Activated CD4-positive, alpha-beta T cell treated with anti-CD3 and anti-CD28 coated beads for 36 hours (primary cell): ENCODE results near the gene TMUB1. TPM values are rescaled to one million over a fixed set of nuclear protein-coding genes. Genes with fewer than 3 reads are reported as not detected.

Source experiments
- ATAC-seq: fragments of 200-7000 bp; cut with Tn5 transposase; one replicate; pipeline ENCODE4 v1.10.0; 2021; ENCODE audit warnings: mild to moderate bottlenecking, moderate library complexity
- CTCF ChIA-PET: fragments of 350-600 bp; sonication (Branson Sonifier 250); formaldehyde crosslinking; loops from one replicate; lab custom pipeline; 2021; ENCODE audit warnings: antibody characterized with exemption; lab: Charles Lee
- POLR2A ChIA-PET: fragments of 350-600 bp; sonication (Branson Sonifier 250); formaldehyde crosslinking; loops from one replicate; lab custom pipeline; 2021; ENCODE audit warnings: antibody characterized with exemption, inconsistent platforms; lab: Charles Lee
- DNase-seq: peaks from one replicate; pipeline ENCODE4 v3.0.0-alpha.2; 2020
- H3K27ac Mint-ChIP-seq: one replicate; pipeline ENCODE4 v1.8.0; 2021; ENCODE audit warnings: mixed read lengths
- H3K27me3 Mint-ChIP-seq: one replicate; pipeline ENCODE4 v1.8.0; 2021; ENCODE audit warnings: mixed read lengths
- H3K36me3 Mint-ChIP-seq: one replicate; pipeline ENCODE4 v1.8.0; 2021; ENCODE audit warnings: low read depth, mixed read lengths
- H3K4me1 Mint-ChIP-seq: one replicate; pipeline ENCODE4 v1.8.0; 2021; ENCODE audit warnings: mixed read lengths
- H3K4me3 Mint-ChIP-seq: one replicate; pipeline ENCODE4 v1.8.0; 2021; ENCODE audit warnings: mild to moderate bottlenecking, moderate library complexity, mixed read lengths
- H3K9me3 Mint-ChIP-seq: one replicate; pipeline ENCODE4 v1.8.0; 2021; ENCODE audit warnings: low read depth, mixed read lengths
- intact Hi-C, 2 experiments: fragments of 100-400 bp; cut with DNase I in 1 of 2; cut with micrococcal nuclease in 1 of 2; formaldehyde crosslinking; loops; one replicate each; pipeline versions ENCODE4 v1.14.2 to v1.15.1; 2022 to 2024; cut with DNase I, micrococcal nuclease
- total RNA-seq, 2 experiments: library from RNA; stranded (reverse); gene quantifications; one replicate each; pipeline ENCODE4 v1.2.3, GENCODE V29; 2021

The TMUB1 gene, protein sequence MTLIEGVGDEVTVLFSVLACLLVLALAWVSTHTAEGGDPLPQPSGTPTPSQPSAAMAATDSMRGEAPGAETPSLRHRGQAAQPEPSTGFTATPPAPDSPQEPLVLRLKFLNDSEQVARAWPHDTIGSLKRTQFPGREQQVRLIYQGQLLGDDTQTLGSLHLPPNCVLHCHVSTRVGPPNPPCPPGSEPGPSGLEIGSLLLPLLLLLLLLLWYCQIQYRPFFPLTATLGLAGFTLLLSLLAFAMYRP
- total RNA-seq: 10 to 100 TPM; 54.0 to 67.7 TPM

- H3K4me1 Mint-ChIP-seq: peaks cover 48% of the 10 kb centered on the region
- CTCF ChIA-PET: interaction anchor here (0.6 to 1.2 kb wide), 4 partner anchors 11 to 568 kb away, joined by 3 read pairs; no protein-coding TSS in a partner anchor
Measured at GRCh38 chr7:151083071-151083823, at the start of gene TMUB1. Gene TMUB1, minus strand, starts transcription at chr7:151083493. Its CDS starts 930 bp downstream, at chr7:151082563.

GRCh38 chr7:151132461-151133205 lies 49.3 kb upstream of the TMUB1 start:
- Mint-ChIP-seq H3K36me3 (peaks cover 3% of the 10 kb centered on the region), H3K9me3 (no peaks in the 10 kb centered on the region), H3K27ac (no peak overlapping the region), H3K4me3 (no peak overlapping the region), H3K4me1 (no peaks in the 10 kb centered on the region), H3K27me3 (no peaks in the 10 kb centered on the region)
- intact Hi-C loops: no loop called here
- no peak for DNase-seq
- ATAC-seq: no peak
- CTCF ChIA-PET: no interaction called here
- POLR2A ChIA-PET: no interaction called here

More at GRCh38 chr7:151083071-151083823, at the start of gene TMUB1:
- Mint-ChIP-seq H3K4me3 (peak within 1 kb of the TSS; percentile 94), H3K36me3 (peaks cover 13% of the 10 kb centered on the region), H3K27me3 (peaks cover 7% of the 10 kb centered on the region), H3K27ac (peak within 1 kb of the TSS; percentile 94), H3K9me3 (no peaks in the 10 kb centered on the region)
- peak; percentile 57 for ATAC-seq
- POLR2A ChIA-PET: no interaction called here
- intact Hi-C loops: loop anchor here (1.0 to 10.0 kb wide), 7 partner anchors 55 to 1368 kb away; partner anchors contain the start of genes ABCB8 (in 1 of the 2), ABCF2 (in 1 of the 2), GIMAP4 (in 1 of the 2) and GIMAP7 (in 1 of the 2)
- peak; percentile 90 for DNase-seq

GRCh38 chr7:151131592-151132293 lies 48.5 kb upstream of the TMUB1 start:
- no peaks in the 10 kb centered on the region for H3K4me1 Mint-ChIP-seq
- DNase-seq: no peak
- no peak for ATAC-seq
- intact Hi-C loops: no loop called here
- no peaks in the 10 kb centered on the region for H3K9me3 Mint-ChIP-seq
- H3K4me3 Mint-ChIP-seq: no peak overlapping the region
- no peaks in the 10 kb centered on the region for H3K27me3 Mint-ChIP-seq
- H3K27ac Mint-ChIP-seq: no peak overlapping the region
- CTCF ChIA-PET: interaction anchor here (0.9 to 1.0 kb wide), 2 partner anchors 96 to 168 kb away, joined by 3 to 4 read pairs; partner anchors contain the start of gene ABCF2
- POLR2A ChIA-PET: no interaction called here
- H3K36me3 Mint-ChIP-seq: peaks cover 3% of the 10 kb centered on the region

GRCh38 chr7:151131224-151131591 lies 47.9 kb upstream of the TMUB1 start:
- ChIA-PET POLR2A (no interaction called here), CTCF (interaction anchor here (0.9 to 1.0 kb wide), 2 partner anchors 96 to 169 kb away, joined by 3 to 4 read pairs; partner anchors contain the start of gene ABCF2)
- H3K4me1 Mint-ChIP-seq: no peaks in the 10 kb centered on the region
- no peaks in the 10 kb centered on the region for H3K9me3 Mint-ChIP-seq
- ATAC-seq (no peak), DNase-seq (no peak)
- no peak overlapping the region for H3K4me3 Mint-ChIP-seq
- intact Hi-C loops: no loop called here
- peaks cover 3% of the 10 kb centered on the region for H3K36me3 Mint-ChIP-seq
- no peaks in the 10 kb centered on the region for H3K27me3 Mint-ChIP-seq
- no peak overlapping the region for H3K27ac Mint-ChIP-seq

- Mint-ChIP-seq H3K4me3 (no peak overlapping the region), H3K27me3 (no peaks in the 10 kb centered on the region), H3K27ac (no peak overlapping the region), H3K4me1 (no peaks in the 10 kb centered on the region), H3K36me3 (peaks cover 3% of the 10 kb centered on the region), H3K9me3 (no peaks in the 10 kb centered on the region)
- ATAC-seq (no peak), DNase-seq (no peak)
- CTCF ChIA-PET: interaction anchor here (1.2 kb wide), 1 partner anchor 168 kb away, joined by 3 read pairs; no protein-coding TSS in a partner anchor
- intact Hi-C loops: no loop called here
- POLR2A ChIA-PET: no interaction called here
Measured at GRCh38 chr7:151130741-151131157, 47.5 kb upstream of the TMUB1 start.

DNA sequence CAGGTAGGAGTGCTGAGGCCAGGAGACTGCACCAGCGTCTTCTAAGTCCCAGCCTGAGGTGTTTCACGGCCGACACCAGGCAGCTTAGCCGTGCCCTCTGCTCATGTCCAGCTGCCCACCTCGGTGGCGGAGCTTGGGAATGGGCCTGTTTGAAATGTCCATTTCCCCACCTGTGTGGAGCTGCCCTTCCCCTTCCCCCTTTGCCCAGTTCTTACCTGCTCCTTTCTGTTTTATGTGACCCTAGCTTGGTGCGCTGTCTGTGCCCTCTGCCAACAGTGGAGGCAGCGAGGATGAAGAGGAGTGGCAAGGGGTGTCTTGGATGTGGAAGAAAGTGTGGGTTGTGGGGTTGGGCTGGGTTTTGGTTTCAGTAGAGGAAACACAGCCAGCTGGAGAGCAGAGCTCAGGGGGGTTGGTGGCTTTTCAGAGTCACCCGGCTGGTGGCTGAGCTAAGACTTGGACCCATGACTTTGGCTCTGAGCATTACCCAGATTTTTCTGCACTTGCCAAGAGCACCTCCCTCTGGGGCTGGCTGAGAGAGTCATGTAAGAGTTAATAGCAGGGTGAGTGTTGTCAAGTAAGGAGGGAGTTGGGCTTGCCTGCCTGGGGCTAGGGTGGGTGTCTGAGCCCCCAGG lies 46.8 kb upstream of the TMUB1 start:
- Mint-ChIP-seq H3K27me3 (no peaks in the 10 kb centered on the region), H3K27ac (no peak overlapping the region), H3K36me3 (peaks cover 2% of the 10 kb centered on the region), H3K9me3 (no peaks in the 10 kb centered on the region), H3K4me3 (no peak overlapping the region), H3K4me1 (no peaks in the 10 kb centered on the region)
- intact Hi-C loops: loop anchor here in 1 of 2 experiments (10.0 kb wide), 1 partner anchor 115 kb away; the partner anchor contains the start of gene SMARCD3
- ChIA-PET CTCF (interaction anchor here (0.8 to 1.2 kb wide), 2 partner anchors 18 to 167 kb away, joined by 3 read pairs; no protein-coding TSS in a partner anchor), POLR2A (no interaction called here)
- no peak for ATAC-seq
- DNase-seq: no peak

DNA sequence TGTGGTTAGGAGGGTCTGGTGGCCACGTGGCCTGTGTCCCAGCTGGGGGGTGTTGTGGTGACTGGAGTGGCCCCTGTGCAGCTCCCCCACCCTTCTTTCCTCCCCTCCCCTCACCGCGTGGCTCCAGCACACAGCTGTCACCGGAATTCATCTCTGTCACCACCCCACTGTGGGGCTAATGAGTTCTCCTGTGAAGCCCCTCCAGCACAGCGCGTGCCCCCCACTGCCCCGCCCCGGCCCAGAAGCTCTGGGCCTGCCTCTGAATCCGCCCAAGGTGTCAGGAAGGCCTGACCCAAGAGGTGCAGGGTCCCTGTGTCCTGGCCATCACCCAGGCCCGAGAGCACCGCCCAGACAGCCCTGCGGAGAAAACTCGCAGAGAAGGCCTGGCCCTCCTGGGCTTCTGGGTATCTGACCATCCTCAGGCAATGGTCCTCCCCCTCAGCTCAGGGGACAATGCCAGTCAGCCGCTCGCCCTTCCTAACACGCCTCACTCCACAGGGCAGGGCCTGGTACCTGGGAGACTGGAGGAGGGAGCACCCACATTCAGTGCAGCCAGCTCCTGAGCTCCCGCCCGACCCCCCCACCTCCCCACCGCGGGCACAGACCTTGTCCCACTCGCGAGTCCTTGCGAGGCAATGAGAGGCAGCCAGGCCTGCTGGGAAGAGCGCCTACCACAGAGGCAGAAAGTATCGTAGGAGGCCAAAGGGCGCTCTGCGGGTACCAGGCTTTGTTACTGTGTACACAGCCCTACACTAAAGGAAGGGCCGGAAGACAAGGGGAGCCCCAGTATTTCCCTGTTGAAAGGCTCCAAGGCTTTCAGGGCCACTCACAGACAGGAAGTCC lies 46.0 kb upstream of the TMUB1 start:
- H3K27me3 Mint-ChIP-seq: no peaks in the 10 kb centered on the region
- H3K36me3 Mint-ChIP-seq: peaks cover 4% of the 10 kb centered on the region
- no peak overlapping the region for H3K4me3 Mint-ChIP-seq
- DNase-seq (no peak), ATAC-seq (no peak)
- intact Hi-C loops: loop anchor here in 1 of 2 experiments (10.0 kb wide), 1 partner anchor 115 kb away; the partner anchor contains the start of gene SMARCD3
- POLR2A ChIA-PET: no interaction called here
- H3K9me3 Mint-ChIP-seq: no peaks in the 10 kb centered on the region
- H3K4me1 Mint-ChIP-seq: no peaks in the 10 kb centered on the region
- CTCF ChIA-PET: interaction anchor here (0.8 kb wide), 1 partner anchor 18 kb away, joined by 3 read pairs; no protein-coding TSS in a partner anchor
- no peak overlapping the region for H3K27ac Mint-ChIP-seq

GRCh38 chr7:151128716-151129115 lies 45.4 kb upstream of the TMUB1 start:
- intact Hi-C loops: loop anchor here in 1 of 2 experiments (10.0 kb wide), 1 partner anchor 116 kb away; the partner anchor contains the start of gene SMARCD3

GRCh38 chr7:151128144-151128543 lies 44.9 kb upstream of the TMUB1 start:
- no peak overlapping the region for H3K27ac Mint-ChIP-seq
- CTCF ChIA-PET: interaction anchor here (0.8 to 1.1 kb wide), 2 partner anchors 38 to 116 kb away, joined by 3 read pairs; no protein-coding TSS in a partner anchor
- no peak for ATAC-seq

More at GRCh38 chr7:151128716-151129115, 45.4 kb upstream of the TMUB1 start:
- peaks cover 4% of the 10 kb centered on the region for H3K4me1 Mint-ChIP-seq
- no peak overlapping the region for H3K4me3 Mint-ChIP-seq
- CTCF ChIA-PET: no interaction called here
- DNase-seq (no peak), ATAC-seq (no peak)
- peaks cover 9% of the 10 kb centered on the region for H3K36me3 Mint-ChIP-seq
- H3K9me3 Mint-ChIP-seq: no peaks in the 10 kb centered on the region
- H3K27ac Mint-ChIP-seq: no peak overlapping the region
- H3K27me3 Mint-ChIP-seq: no peaks in the 10 kb centered on the region
- POLR2A ChIA-PET: no interaction called here

More at GRCh38 chr7:151128144-151128543, 44.9 kb upstream of the TMUB1 start:
- POLR2A ChIA-PET: no interaction called here
- DNase-seq: no peak
- Mint-ChIP-seq H3K27me3 (no peaks in the 10 kb centered on the region), H3K36me3 (peaks cover 10% of the 10 kb centered on the region), H3K4me1 (peaks cover 5% of the 10 kb centered on the region), H3K4me3 (no peak overlapping the region), H3K9me3 (no peaks in the 10 kb centered on the region)
- intact Hi-C loops: loop anchor here in 1 of 2 experiments (10.0 kb wide), 1 partner anchor 117 kb away; the partner anchor contains the start of gene SMARCD3
